HG03139 (cell line): Measurements from ENCODE around the gene FERMT3.
A peak's percentile ranks its signal among the peaks of the same experiment; 100 is the strongest.
"Not testable (repeated sequence)": the region's sequence is repeated elsewhere in the genome, so short reads cannot be mapped to it uniquely, and the experiment has no call there.

Source experiments
- ATAC-seq: cut with Tn5 transposase; IDR thresholded peaks from one replicate; pipeline ENCODE4 v1.9.1; 2021; ENCODE audit not compliant: unreplicated experiment

The FERMT3 gene

GRCh38 chr11:64206457-64207255 is at the start of gene FERMT3:
Gene FERMT3 (plus strand): TSS chr11:64206721. CDS start chr11:64207365, 644 bp downstream.
- ATAC-seq, result peak; percentile 34

- no peak for ATAC-seq
These were observed 48.7 kb upstream of the FERMT3 start for GRCh38 chr11:64157631-64158394.

GRCh38 chr11:64161037-64161436 is 45.5 kb upstream of the FERMT3 start:
- ATAC-seq, result no peak

GRCh38 chr11:64162769-64163168 is 43.8 kb upstream of the FERMT3 start:
- not testable (repeated sequence) for ATAC-seq

- ATAC-seq, result no peak
These were observed 42.6 kb upstream of the FERMT3 start for GRCh38 chr11:64163951-64164350.

GRCh38 chr11:64164392-64165312 is 41.9 kb upstream of the FERMT3 start:
- ATAC-seq, result no peak

GRCh38 chr11:64165481-64165841 is 41.1 kb upstream of the FERMT3 start:
- ATAC-seq, result no peak

GRCh38 chr11:64165842-64166635 is 40.5 kb upstream of the FERMT3 start, which contains the start of gene MACROD1:
Gene MACROD1 (minus strand): TSS chr11:64166113. CDS start chr11:64165994, 119 bp downstream.
- ATAC-seq, result peak; percentile 81

- no peak for ATAC-seq
These were observed 36.1 kb upstream of the FERMT3 start for GRCh38 chr11:64170419-64170818.

GRCh38 chr11:64173616-64174355 is 32.7 kb upstream of the FERMT3 start:
- ATAC-seq, result no peak

GRCh38 chr11:64176751-64177150 is 29.8 kb upstream of the FERMT3 start:
- ATAC-seq, result no peak

- no peak for ATAC-seq
These were observed 28.3 kb upstream of the FERMT3 start for GRCh38 chr11:64178203-64178602.

- no peak for ATAC-seq
These were observed 27.4 kb upstream of the FERMT3 start for GRCh38 chr11:64178951-64179639.

GRCh38 chr11:64180891-64181290 is 25.6 kb upstream of the FERMT3 start:
- ATAC-seq, result no peak

- no peak for ATAC-seq
These were observed 24.8 kb upstream of the FERMT3 start for GRCh38 chr11:64181506-64182411.

GRCh38 chr11:64183890-64184289 is 22.6 kb upstream of the FERMT3 start:
- ATAC-seq, result no peak

- ATAC-seq, result peak; percentile 9
These were observed 21.3 kb upstream of the FERMT3 start for GRCh38 chr11:64185175-64185692.
